PC-9 (cell line): ENCODE results near the gene PSD2.

Source experiments
- EZH2 ChIP-seq: fragments of 200-600 bp; sonication (generic); IDR thresholded peaks from 2 replicates; pipeline ENCODE4 v1.8.0; 2017; ENCODE audit warnings: antibody characterized with exemption, low read depth
- TF ChIP-seq, protein P1 (sequence below): fragments of 200-600 bp; sonication (generic); conservative IDR thresholded peaks from 2 replicates; pipeline ENCODE4 v1.6.1; 2017; ENCODE audit warnings: mixed run types, antibody characterized with exemption, mild to moderate bottlenecking, moderate library complexity

DNA sequence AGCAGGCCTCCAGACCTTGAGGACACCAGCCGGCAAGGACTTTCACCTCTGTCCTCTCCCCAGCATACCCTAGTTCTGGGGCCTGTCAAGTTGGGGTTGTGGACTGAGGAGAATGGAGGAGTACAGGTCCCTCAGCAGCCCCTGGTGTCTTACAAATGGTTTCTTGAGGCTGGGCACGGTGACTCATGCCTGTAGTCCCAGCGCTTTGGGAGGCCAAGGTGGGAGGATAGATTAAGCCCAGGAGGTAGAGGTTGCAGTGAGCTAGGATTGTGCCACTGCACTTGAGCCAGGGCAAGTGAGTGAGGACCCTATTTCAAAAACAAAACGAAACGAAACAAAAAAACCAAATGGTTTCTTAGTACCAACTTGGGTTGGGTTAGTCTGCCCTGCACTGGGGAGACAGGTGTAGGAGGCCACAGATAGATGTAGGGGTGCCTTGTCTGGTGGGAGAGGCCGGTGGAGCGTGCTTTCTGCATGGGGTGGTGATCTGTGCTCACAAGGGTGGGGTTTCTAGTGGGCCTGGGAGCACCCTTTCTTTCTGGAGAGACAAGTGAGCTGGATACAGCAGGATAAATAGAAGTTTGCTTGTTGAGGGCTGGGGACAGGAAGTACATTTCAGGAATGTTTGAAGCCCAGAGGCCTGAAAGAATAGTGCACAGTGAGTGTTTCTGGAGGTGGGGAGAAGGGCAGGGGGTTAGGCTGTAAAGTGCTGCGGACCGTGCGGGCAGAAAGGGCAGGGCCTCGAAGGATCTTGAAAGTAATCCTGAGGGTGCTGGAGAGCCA lies 37.7 kb upstream of the PSD2 start:
- TF ChIP-seq, protein P1, sequence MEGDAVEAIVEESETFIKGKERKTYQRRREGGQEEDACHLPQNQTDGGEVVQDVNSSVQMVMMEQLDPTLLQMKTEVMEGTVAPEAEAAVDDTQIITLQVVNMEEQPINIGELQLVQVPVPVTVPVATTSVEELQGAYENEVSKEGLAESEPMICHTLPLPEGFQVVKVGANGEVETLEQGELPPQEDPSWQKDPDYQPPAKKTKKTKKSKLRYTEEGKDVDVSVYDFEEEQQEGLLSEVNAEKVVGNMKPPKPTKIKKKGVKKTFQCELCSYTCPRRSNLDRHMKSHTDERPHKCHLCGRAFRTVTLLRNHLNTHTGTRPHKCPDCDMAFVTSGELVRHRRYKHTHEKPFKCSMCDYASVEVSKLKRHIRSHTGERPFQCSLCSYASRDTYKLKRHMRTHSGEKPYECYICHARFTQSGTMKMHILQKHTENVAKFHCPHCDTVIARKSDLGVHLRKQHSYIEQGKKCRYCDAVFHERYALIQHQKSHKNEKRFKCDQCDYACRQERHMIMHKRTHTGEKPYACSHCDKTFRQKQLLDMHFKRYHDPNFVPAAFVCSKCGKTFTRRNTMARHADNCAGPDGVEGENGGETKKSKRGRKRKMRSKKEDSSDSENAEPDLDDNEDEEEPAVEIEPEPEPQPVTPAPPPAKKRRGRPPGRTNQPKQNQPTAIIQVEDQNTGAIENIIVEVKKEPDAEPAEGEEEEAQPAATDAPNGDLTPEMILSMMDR: no peak
- TF ChIP-seq EZH2: no peak
